ENCODE measurements around the gene AGAP1. TPM values are rescaled to one million over a fixed set of nuclear protein-coding genes. Genes with fewer than 3 reads are reported as not detected.

Gene AGAP1
- total RNA-seq, 6 experiments from 2014 or later = 8.1 to 11.2 (median 9.8) TPM

DNA sequence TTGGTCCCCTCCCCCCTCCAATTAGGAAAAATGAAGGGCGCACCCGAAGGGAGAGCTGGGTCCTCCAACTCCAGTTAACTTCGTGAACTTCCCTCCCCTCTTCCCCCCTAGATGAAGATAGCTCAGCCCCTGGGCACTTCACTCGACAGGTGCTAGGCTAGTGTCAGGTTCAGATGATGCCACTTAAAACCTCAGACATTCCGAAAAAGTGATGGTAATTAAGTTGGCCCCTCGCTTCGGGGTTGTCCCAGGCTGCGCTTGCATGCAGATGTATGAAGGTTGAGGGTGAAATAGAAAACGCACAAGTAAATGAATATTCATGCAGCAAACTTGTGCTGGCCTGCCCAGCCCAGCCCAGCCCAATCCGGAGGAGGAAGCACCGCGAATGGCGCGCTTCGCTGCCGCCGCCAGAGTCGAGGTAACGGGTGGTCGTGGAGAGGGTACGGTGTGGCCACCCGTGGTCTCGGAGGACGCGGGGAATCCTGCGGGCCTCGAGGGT is 677.4 kb downstream of the AGAP1 start:
- Histone ChIP-seq H3K27ac (no peak overlapping the region), H3K4me1 (peaks cover 0 to 20% (median 0%) of the 10 kb centered on the region in 4 donors), H3K27me3 (peaks cover 14 to 65% of the 10 kb centered on the region in 2 donors), H3K4me3 (no peak overlapping the region), H3K36me3 (no peaks in the 10 kb centered on the region), H3K9me3 (no peaks in the 10 kb centered on the region)
- TF ChIP-seq POLR2A (IDR thresholded peaks at IDR 0.05) = no peak
- TF ChIP-seq, protein P1, sequence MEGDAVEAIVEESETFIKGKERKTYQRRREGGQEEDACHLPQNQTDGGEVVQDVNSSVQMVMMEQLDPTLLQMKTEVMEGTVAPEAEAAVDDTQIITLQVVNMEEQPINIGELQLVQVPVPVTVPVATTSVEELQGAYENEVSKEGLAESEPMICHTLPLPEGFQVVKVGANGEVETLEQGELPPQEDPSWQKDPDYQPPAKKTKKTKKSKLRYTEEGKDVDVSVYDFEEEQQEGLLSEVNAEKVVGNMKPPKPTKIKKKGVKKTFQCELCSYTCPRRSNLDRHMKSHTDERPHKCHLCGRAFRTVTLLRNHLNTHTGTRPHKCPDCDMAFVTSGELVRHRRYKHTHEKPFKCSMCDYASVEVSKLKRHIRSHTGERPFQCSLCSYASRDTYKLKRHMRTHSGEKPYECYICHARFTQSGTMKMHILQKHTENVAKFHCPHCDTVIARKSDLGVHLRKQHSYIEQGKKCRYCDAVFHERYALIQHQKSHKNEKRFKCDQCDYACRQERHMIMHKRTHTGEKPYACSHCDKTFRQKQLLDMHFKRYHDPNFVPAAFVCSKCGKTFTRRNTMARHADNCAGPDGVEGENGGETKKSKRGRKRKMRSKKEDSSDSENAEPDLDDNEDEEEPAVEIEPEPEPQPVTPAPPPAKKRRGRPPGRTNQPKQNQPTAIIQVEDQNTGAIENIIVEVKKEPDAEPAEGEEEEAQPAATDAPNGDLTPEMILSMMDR (IDR thresholded peaks at IDR 0.05) = no peak
- ATAC-seq = no peak
- intact Hi-C loops (cut with DNase I) = no loop called here
- 8% methylated on average over 10 of the region's 27 CpGs for WGBS (ENCODE audit: insufficient coverage, low coverage, low lambda C conversion rate, missing lambda C conversion rate)
- DNase-seq = peak in 1 of 3 donors; percentile 47

DNA sequence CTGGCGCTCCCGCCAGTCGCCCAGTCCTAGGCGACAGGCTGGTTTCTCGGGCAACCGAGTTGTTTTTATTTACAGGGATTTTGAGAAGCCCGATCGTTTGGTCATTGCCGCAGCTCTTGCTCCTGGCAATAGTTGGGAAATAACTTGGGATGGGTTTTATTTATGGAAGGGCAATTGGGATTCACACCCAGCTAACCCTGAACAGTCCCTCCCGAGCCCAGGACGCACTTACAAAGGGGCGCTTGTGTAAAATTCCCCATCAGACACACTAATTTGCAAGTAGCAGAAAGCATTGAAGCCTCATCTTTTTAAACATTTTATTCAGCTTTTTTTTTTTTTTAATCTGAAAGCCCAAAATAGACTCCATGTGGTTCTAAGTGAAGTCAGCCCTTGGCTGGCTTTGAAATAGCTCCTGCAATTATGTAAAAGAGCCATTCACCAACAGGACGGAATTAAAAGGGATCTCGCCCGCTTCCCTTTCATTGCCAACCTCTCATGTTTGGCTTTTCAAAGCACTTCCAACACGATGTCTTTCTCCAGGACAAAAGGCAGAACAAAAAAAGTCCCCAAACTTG is 677.9 kb downstream of the AGAP1 start:
- intact Hi-C loops (cut with DNase I) = no loop called here
- ATAC-seq = no peak
- DNase-seq = no peak
- Histone ChIP-seq H3K9me3 (no peaks in the 10 kb centered on the region), H3K27ac (no peak overlapping the region), H3K36me3 (no peaks in the 10 kb centered on the region), H3K4me1 (peaks cover 0 to 20% (median 0%) of the 10 kb centered on the region in 4 donors), H3K4me3 (no peak overlapping the region), H3K27me3 (peaks cover 14 to 60% of the 10 kb centered on the region in 2 donors)
- WGBS (ENCODE audit: insufficient coverage, low coverage, low lambda C conversion rate, missing lambda C conversion rate) = 9% methylated on average over 8 of the region's 16 CpGs
- TF ChIP-seq, protein P1 (IDR thresholded peaks at IDR 0.05) = no peak
- no peak for TF ChIP-seq POLR2A (IDR thresholded peaks at IDR 0.05)

DNA sequence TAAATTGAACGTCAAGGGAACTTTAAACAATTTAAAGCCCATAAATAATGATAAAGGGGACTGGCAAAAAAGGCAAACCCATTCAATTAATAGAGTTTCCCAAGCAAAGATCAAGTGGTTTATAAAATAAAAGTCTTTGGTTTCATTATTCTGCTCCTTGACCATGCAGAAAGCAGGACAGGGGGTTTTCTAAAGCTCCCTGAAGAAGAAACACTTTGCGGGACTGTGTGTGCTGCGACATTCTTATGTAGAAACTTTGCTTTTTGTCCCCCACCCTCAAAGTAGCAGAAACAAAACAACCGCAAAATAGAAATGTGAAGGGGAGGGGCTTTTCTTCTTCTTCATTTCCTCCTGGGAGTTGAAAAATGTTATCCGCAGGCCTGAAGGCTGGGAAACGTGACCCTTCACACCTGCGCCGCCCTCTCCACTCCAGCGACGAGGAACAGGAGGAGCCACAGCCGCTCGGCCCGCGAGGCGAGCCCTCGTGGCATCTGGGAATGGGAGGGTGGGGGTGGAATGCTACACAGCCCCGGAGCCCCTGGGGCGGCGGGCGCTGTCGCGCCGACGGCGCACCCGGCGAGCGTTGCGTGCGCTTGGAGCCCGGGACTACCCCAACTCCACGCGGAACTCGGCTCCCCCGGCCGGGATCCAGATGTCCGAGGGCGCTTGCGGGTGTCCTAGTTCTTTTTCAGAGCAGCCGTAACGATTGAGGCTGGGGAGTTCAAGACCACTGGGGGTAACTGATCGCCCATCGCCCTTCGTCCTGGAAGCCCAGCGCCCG is 678.6 kb downstream of the AGAP1 start:
- Histone ChIP-seq H3K4me3 (no peak overlapping the region), H3K27me3 (peaks cover 14 to 53% of the 10 kb centered on the region in 2 donors), H3K9me3 (no peaks in the 10 kb centered on the region), H3K4me1 (peaks cover 0 to 13% (median 0%) of the 10 kb centered on the region in 4 donors), H3K36me3 (no peaks in the 10 kb centered on the region), H3K27ac (no peak overlapping the region)
- ATAC-seq (no peak), DNase-seq (no peak)
- intact Hi-C loops (cut with DNase I) = no loop called here
- 6% methylated on average over 7 of the region's 46 CpGs for WGBS (ENCODE audit: insufficient coverage, low coverage, low lambda C conversion rate, missing lambda C conversion rate)
- TF ChIP-seq, protein P1 (IDR thresholded peaks at IDR 0.05) = no peak
- TF ChIP-seq POLR2A (IDR thresholded peaks at IDR 0.05) = no peak

DNA sequence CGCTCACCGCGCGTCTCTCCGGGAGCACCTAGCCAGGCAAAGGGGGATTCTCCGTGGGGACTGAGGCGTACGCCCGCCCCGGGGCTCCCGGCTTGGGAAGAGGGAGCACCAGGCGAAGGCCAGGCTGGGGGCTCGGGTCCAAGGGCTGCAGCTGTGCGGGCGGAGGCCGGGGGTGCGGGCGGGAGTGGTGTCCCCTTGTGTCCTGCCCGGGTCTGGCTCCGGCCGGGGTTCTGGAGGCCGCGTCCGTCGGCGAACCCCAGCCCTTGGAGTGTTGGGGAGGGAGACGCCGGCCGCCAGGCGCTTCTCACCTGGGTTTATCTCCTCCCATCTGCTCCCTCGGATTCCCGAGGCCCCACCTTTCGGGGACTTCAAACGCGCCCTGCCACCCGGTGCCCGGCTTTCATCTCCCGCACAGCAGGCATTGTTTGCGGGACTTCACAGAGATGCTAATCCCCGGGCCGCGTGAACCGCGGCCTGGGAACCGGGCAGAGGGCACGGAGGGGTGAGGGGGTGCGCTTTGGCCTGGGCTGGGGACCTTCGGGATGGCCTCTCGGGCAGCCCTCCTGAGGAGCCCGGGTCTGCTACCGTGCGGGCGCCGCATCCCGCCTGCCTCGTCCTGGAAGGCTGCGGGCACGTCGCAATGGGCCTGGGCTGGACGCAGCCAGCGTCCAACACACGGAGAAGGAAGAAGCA is 679.3 kb downstream of the AGAP1 start:
- WGBS (ENCODE audit: insufficient coverage, low coverage, low lambda C conversion rate, missing lambda C conversion rate) = 4% methylated on average over 25 of the region's 62 CpGs
- DNase-seq = no peak
- no peak overlapping the region for H3K27ac ChIP-seq
- H3K4me3 ChIP-seq = no peak overlapping the region
- TF ChIP-seq POLR2A (IDR thresholded peaks at IDR 0.05) = no peak
- TF ChIP-seq, protein P1 (IDR thresholded peaks at IDR 0.05) = no peak
- H3K9me3 ChIP-seq = no peaks in the 10 kb centered on the region
- no peak for ATAC-seq
- H3K4me1 ChIP-seq = peaks cover 0 to 10% (median 0%) of the 10 kb centered on the region in 4 donors
- H3K36me3 ChIP-seq = no peaks in the 10 kb centered on the region
- intact Hi-C loops (cut with DNase I) = no loop called here
- peaks cover 14 to 50% of the 10 kb centered on the region in 2 donors for H3K27me3 ChIP-seq

Data from right lobe of liver (tissue), 6 donors.